Measurements from ENCODE around the gene KMT2C.
"Not testable (repeated sequence)": the region's sequence is repeated elsewhere in the genome, so short reads cannot be mapped to it uniquely, and the experiment has no call there.

DNA sequence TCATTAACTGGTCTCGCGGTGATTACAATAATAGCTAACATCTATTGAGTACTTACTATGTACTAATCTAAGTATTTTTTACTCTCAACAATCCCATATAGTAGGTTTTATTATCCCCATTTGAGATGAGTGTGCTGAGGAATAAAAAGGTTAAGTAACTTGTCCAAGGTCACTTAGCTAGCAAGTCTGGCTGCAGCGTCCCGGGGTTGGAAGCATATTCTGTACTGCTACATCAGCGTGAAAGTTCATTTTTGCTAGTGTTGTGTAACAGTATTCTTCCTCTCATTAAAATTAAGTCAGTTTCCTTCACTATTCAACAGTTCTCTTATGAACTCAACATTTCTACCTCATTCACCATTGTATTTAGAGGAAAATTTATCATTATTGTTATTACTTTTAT, 199.5 kb downstream of the KMT2C start:
- TF ChIP-seq POLR2AphosphoS5 (IDR thresholded peaks at IDR 0.05); POLR2A (IDR thresholded peaks at IDR 0.05; ENCODE audit: low read depth); EP300 (IDR thresholded peaks at IDR 0.05): not testable (repeated sequence)
- TF ChIP-seq, protein P1, sequence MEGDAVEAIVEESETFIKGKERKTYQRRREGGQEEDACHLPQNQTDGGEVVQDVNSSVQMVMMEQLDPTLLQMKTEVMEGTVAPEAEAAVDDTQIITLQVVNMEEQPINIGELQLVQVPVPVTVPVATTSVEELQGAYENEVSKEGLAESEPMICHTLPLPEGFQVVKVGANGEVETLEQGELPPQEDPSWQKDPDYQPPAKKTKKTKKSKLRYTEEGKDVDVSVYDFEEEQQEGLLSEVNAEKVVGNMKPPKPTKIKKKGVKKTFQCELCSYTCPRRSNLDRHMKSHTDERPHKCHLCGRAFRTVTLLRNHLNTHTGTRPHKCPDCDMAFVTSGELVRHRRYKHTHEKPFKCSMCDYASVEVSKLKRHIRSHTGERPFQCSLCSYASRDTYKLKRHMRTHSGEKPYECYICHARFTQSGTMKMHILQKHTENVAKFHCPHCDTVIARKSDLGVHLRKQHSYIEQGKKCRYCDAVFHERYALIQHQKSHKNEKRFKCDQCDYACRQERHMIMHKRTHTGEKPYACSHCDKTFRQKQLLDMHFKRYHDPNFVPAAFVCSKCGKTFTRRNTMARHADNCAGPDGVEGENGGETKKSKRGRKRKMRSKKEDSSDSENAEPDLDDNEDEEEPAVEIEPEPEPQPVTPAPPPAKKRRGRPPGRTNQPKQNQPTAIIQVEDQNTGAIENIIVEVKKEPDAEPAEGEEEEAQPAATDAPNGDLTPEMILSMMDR (IDR thresholded peaks at IDR 0.05), result not testable (repeated sequence)

Data from esophagus muscularis mucosa (tissue), 4 donors.